Chondrocyte (in vitro differentiated cells): ENCODE results near the gene TMCC1. TPM values are rescaled to one million over a fixed set of nuclear protein-coding genes. Genes with fewer than 3 reads are reported as not detected.

Experiments used
- DNase-seq: peaks from one replicate; pipeline ENCODE4 v3.0.0; 2021; ENCODE audit warnings: mixed read lengths, low spot score
- H3K27ac Mint-ChIP-seq: one replicate; pipeline ENCODE4 v1.8.0; 2021; ENCODE audit warnings: mild to moderate bottlenecking, moderate library complexity, mixed read lengths; ENCODE audit not compliant: unreplicated experiment
- H3K27me3 Mint-ChIP-seq: 2 replicates; pipeline ENCODE4 v1.8.0; 2021; ENCODE audit warnings: low read depth, mixed read lengths
- H3K36me3 Mint-ChIP-seq: 2 replicates; pipeline ENCODE4 v1.8.0; 2021; ENCODE audit warnings: low read depth, mixed read lengths
- H3K4me1 Mint-ChIP-seq: 2 replicates; pipeline ENCODE4 v1.8.0; 2021; ENCODE audit warnings: low read depth, mild to moderate bottlenecking, mixed read lengths
- H3K4me3 Mint-ChIP-seq: one replicate; pipeline ENCODE4 v1.8.0; 2021; ENCODE audit warnings: mild to moderate bottlenecking, moderate library complexity, mixed read lengths; ENCODE audit not compliant: unreplicated experiment
- H3K9me3 Mint-ChIP-seq: 2 replicates; pipeline ENCODE4 v1.8.0; 2021; ENCODE audit warnings: low read depth, mixed read lengths
- CTCF ChIP-seq: fragments of 200-600 bp; sonication (generic); IDR thresholded peaks from 2 replicates; pipeline ENCODE4 v1.5.0; 2021; ENCODE audit warnings: antibody characterized with exemption, mild to moderate bottlenecking, moderate library complexity
- total RNA-seq: library from RNA; stranded (reverse); gene quantifications from 3 replicates; pipeline ENCODE4 v1.2.1, GENCODE V29; 2021

TMCC1 gene
- total RNA-seq, 1 donor from 2014 or later: 34.3 TPM

- H3K27me3 Mint-ChIP-seq: no peaks in the 10 kb centered on the region
- peak overlapping the region; percentile 9 for H3K27ac Mint-ChIP-seq
These were observed 39.1 kb downstream of the TMCC1 start for GRCh38 chr3:129854460-129854859.

GRCh38 chr3:129845956-129846355, 47.6 kb downstream of the TMCC1 start:
- no peak for TF ChIP-seq CTCF
- Mint-ChIP-seq H3K36me3 (peaks cover 9% of the 10 kb centered on the region), H3K27ac (peak overlapping the region; percentile 30), H3K4me1 (peaks cover 14% of the 10 kb centered on the region), H3K4me3 (no peak overlapping the region), H3K9me3 (peaks cover 8% of the 10 kb centered on the region), H3K27me3 (no peaks in the 10 kb centered on the region)
- DNase-seq: no peak

More at GRCh38 chr3:129854460-129854859, 39.1 kb downstream of the TMCC1 start:
- Mint-ChIP-seq H3K9me3 (no peaks in the 10 kb centered on the region), H3K4me3 (no peak overlapping the region), H3K36me3 (peaks cover 9% of the 10 kb centered on the region), H3K4me1 (peaks cover 29% of the 10 kb centered on the region)
- DNase-seq: no peak
- TF ChIP-seq CTCF: no peak

DNA sequence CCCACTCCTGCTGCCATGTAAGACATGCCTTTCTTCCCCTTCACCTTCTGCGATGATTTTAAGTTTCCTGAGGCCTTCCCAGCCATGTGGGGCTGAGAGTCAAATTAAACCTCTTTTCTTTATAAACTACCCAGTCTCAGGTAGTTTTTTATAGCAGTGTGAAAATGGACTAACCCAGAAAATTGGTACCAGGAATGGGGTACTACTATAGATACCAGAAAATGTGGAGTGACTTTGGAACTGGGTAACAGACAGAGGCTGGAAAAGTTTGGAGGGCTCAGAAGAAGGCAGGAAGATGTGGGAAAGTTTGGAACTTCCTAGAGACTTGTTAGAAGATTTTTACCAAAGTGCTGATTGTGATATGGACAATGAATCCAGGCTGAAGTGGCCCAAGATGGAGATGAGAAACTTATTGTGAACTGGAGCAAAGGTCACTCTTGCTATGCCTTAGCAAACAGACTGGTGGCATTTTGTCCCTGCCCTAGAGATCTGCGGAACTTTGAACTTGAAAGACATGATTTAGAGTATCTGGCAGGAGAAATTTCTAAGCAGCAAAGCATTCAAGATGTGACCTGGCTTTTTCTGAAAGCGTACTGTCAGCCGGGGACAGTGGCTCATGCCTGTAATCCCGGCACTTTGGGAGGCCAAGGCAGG, 52.7 kb downstream of the TMCC1 start:
- no peak overlapping the region for H3K27ac Mint-ChIP-seq
- TF ChIP-seq CTCF: no peak
- H3K9me3 Mint-ChIP-seq: peaks cover 8% of the 10 kb centered on the region
- H3K4me1 Mint-ChIP-seq: peaks cover 27% of the 10 kb centered on the region
- H3K4me3 Mint-ChIP-seq: no peak overlapping the region
- DNase-seq: no peak
- no peaks in the 10 kb centered on the region for H3K27me3 Mint-ChIP-seq
- H3K36me3 Mint-ChIP-seq: peaks cover 9% of the 10 kb centered on the region

- Mint-ChIP-seq H3K27ac (peak overlapping the region; percentile 3), H3K4me1 (peaks cover 29% of the 10 kb centered on the region), H3K36me3 (peaks cover 6% of the 10 kb centered on the region), H3K4me3 (no peak overlapping the region), H3K27me3 (no peaks in the 10 kb centered on the region), H3K9me3 (peaks cover 6% of the 10 kb centered on the region)
- no peak for TF ChIP-seq CTCF
- no peak for DNase-seq
These were observed 55.4 kb downstream of the TMCC1 start for GRCh38 chr3:129838086-129838485.

- DNase-seq: no peak
- no peak overlapping the region for H3K27ac Mint-ChIP-seq
- H3K36me3 Mint-ChIP-seq: peaks cover 6% of the 10 kb centered on the region
- no peak overlapping the region for H3K4me3 Mint-ChIP-seq
- H3K4me1 Mint-ChIP-seq: peaks cover 31% of the 10 kb centered on the region
- peaks cover 3% of the 10 kb centered on the region for H3K9me3 Mint-ChIP-seq
- no peak for TF ChIP-seq CTCF
- no peaks in the 10 kb centered on the region for H3K27me3 Mint-ChIP-seq
These were observed 56.4 kb downstream of the TMCC1 start for GRCh38 chr3:129837065-129837642.
